Neural progenitor cell (in vitro differentiated cells): ENCODE measurements around the gene MAP3K6. TPM values are rescaled to one million over a fixed set of nuclear protein-coding genes. Genes with fewer than 3 reads are reported as not detected.
"Not testable (repeated sequence)": the region's sequence is repeated elsewhere in the genome, so short reads cannot be mapped to it uniquely, and the experiment has no call there.

Source experiments
- DNase-seq: peaks from one replicate; pipeline ENCODE4 v3.0.0-alpha.2; 2016; ENCODE audit warnings: low spot score
- H2AFZ ChIP-seq: fragments of 200-600 bp; sonication (generic); replicated peaks from 2 replicates; pipeline ENCODE4 v1.6.1; 2016; ENCODE audit warnings: antibody characterized with exemption
- H3F3A ChIP-seq: fragments of 200-600 bp; sonication (generic); 2 replicates; pipeline ENCODE4 v1.6.1; 2016; ENCODE audit warnings: antibody characterized with exemption, low read depth
- H3K27ac ChIP-seq: fragments of 200-600 bp; sonication (generic); 2 replicates; pipeline ENCODE4 v1.5.1; 2016; ENCODE audit warnings: mild to moderate bottlenecking
- H3K27me3 ChIP-seq: fragments of 200-600 bp; sonication (generic); 2 replicates; pipeline ENCODE4 v1.6.1; 2016; ENCODE audit warnings: mild to moderate bottlenecking, moderate library complexity
- H3K36me3 ChIP-seq: fragments of 200-600 bp; sonication (generic); 2 replicates; pipeline ENCODE4 v1.5.1; 2016
- H3K4me1 ChIP-seq: fragments of 200-600 bp; sonication (generic); 2 replicates; pipeline ENCODE4 v1.6.1; 2016; ENCODE audit warnings: mixed run types
- H3K4me2 ChIP-seq: fragments of 200-600 bp; sonication (generic); 2 replicates; pipeline ENCODE4 v1.6.1; 2016
- H3K4me3 ChIP-seq: fragments of 200-600 bp; sonication (generic); 2 replicates; pipeline ENCODE4 v1.5.1; 2016
- H3K79me2 ChIP-seq: fragments of 200-600 bp; sonication (generic); 2 replicates; pipeline ENCODE4 v1.6.1; 2016; ENCODE audit warnings: low read depth
- H3K9ac ChIP-seq: fragments of 200-600 bp; sonication (generic); 2 replicates; pipeline ENCODE4 v1.6.1; 2016
- H3K9me3 ChIP-seq: fragments of 200-600 bp; sonication (generic); 2 replicates; pipeline ENCODE4 v1.5.1; 2016; ENCODE audit warnings: low read depth
- H4K20me1 ChIP-seq: fragments of 200-600 bp; sonication (generic); 2 replicates; pipeline ENCODE4 v1.6.1; 2016; ENCODE audit warnings: low read depth
- H3K27ac Mint-ChIP-seq: 3 replicates; pipeline ENCODE4 v1.8.0; 2021; ENCODE audit warnings: mixed read lengths
- H3K27me3 Mint-ChIP-seq: 2 replicates; pipeline ENCODE4 v1.8.0; 2022; ENCODE audit warnings: low read depth, mild to moderate bottlenecking, inconsistent platforms, moderate library complexity, mixed read lengths; ENCODE audit not compliant: insufficient read depth
- H3K36me3 Mint-ChIP-seq: 3 replicates; pipeline ENCODE4 v1.8.0; 2021; ENCODE audit warnings: mixed read lengths
- H3K4me1 Mint-ChIP-seq: 3 replicates; pipeline ENCODE4 v1.8.0; 2021; ENCODE audit warnings: mixed read lengths
- H3K4me3 Mint-ChIP-seq: 3 replicates; pipeline ENCODE4 v1.8.0; 2021; ENCODE audit warnings: mild to moderate bottlenecking, moderate library complexity, mixed read lengths
- H3K9me3 Mint-ChIP-seq: 3 replicates; pipeline ENCODE4 v1.8.0; 2020; ENCODE audit warnings: mixed read lengths
- CTCF ChIP-seq: fragments of 200-600 bp; sonication (generic); IDR thresholded peaks from 2 replicates; pipeline ENCODE4 v1.5.1; 2017; ENCODE audit warnings: antibody characterized with exemption, mild to moderate bottlenecking
- EZH2 ChIP-seq: fragments of 200-600 bp; sonication (generic); IDR thresholded peaks from 2 replicates; pipeline ENCODE4 v1.6.1; 2017; ENCODE audit warnings: antibody characterized with exemption, mild to moderate bottlenecking, moderate library complexity
- EZH2phosphoT487 ChIP-seq: fragments of 200-600 bp; sonication (generic); IDR thresholded peaks from 2 replicates; pipeline ENCODE4 v1.6.1; 2017; ENCODE audit warnings: antibody characterized with exemption
- total RNA-seq: library from RNA; depleted of rRNA; stranded (reverse); fragments of >200 nt; gene quantifications from 2 replicates; pipeline ENCODE4 v1.2.3, GENCODE V29; 2015; ENCODE audit warnings: low replicate concordance

Gene MAP3K6
- total RNA-seq, 1 donor from 2014 or later, result 1.9 TPM

GRCh38 chr1:27391511-27392095, 24.8 kb upstream of the MAP3K6 start:
- Mint-ChIP-seq H3K27ac (no peak overlapping the region), H3K36me3 (no peaks in the 10 kb centered on the region), H3K27me3 (peaks cover 9% of the 10 kb centered on the region), H3K9me3 (peaks cover 2% of the 10 kb centered on the region), H3K4me1 (peaks cover 27% of the 10 kb centered on the region), H3K4me3 (peak overlapping the region; percentile 79)
- Histone ChIP-seq H3K27ac (no peak overlapping the region), H3K36me3 (no peaks in the 10 kb centered on the region), H3K4me1 (peaks cover 11% of the 10 kb centered on the region), H2AFZ (peak overlapping the region; percentile 81), H3K4me3 (peak overlapping the region; percentile 67), H3K9me3 (no peaks in the 10 kb centered on the region), H3K9ac (no peak overlapping the region), H3K4me2 (peak overlapping the region; percentile 88), H3F3A (peaks cover 6% of the 10 kb centered on the region), H3K27me3 (no peaks in the 10 kb centered on the region), H4K20me1 (no peaks in the 10 kb centered on the region), H3K79me2 (no peaks in the 10 kb centered on the region)
- TF ChIP-seq EZH2 (no peak), EZH2phosphoT487 (no peak), CTCF (no peak)
- DNase-seq, result peak; percentile 56

- no peak overlapping the region for H3K4me3 Mint-ChIP-seq
Observed at GRCh38 chr1:27388337-27389005, 21.7 kb upstream of the MAP3K6 start.

GRCh38 chr1:27384797-27385196, 18.0 kb upstream of the MAP3K6 start:
- H3K4me2 ChIP-seq, H3K27ac ChIP-seq, H3K27ac Mint-ChIP-seq, H3K9ac ChIP-seq, H3K9me3 ChIP-seq, DNase-seq, H3K9me3 Mint-ChIP-seq, H3K4me3 Mint-ChIP-seq, H3K36me3 ChIP-seq, H3K27me3 Mint-ChIP-seq, H3F3A ChIP-seq, H3K4me1 ChIP-seq, H4K20me1 ChIP-seq, H3K79me2 ChIP-seq, H3K4me3 ChIP-seq, H2AFZ ChIP-seq, H3K36me3 Mint-ChIP-seq: not testable (repeated sequence)
- peaks cover 27% of the 10 kb centered on the region for H3K27me3 ChIP-seq
- peaks cover 13% of the 10 kb centered on the region for H3K4me1 Mint-ChIP-seq

More at GRCh38 chr1:27388337-27389005, 21.7 kb upstream of the MAP3K6 start:
- peak; percentile 77 for DNase-seq
- Histone ChIP-seq H3K9ac (no peak overlapping the region), H3K4me3 (no peak overlapping the region), H3F3A (peaks cover 6% of the 10 kb centered on the region), H3K27ac (no peak overlapping the region), H2AFZ (no peak overlapping the region), H3K27me3 (no peaks in the 10 kb centered on the region), H3K9me3 (no peaks in the 10 kb centered on the region), H4K20me1 (no peaks in the 10 kb centered on the region), H3K79me2 (no peaks in the 10 kb centered on the region), H3K4me1 (peaks cover 11% of the 10 kb centered on the region), H3K4me2 (no peak overlapping the region), H3K36me3 (no peaks in the 10 kb centered on the region)
- Mint-ChIP-seq H3K36me3 (no peaks in the 10 kb centered on the region), H3K4me1 (peaks cover 17% of the 10 kb centered on the region), H3K9me3 (peaks cover 2% of the 10 kb centered on the region), H3K27ac (no peak overlapping the region), H3K27me3 (peaks cover 2% of the 10 kb centered on the region)
- TF ChIP-seq CTCF (peak; percentile 92), EZH2phosphoT487 (no peak)

- H3K4me3 ChIP-seq, result no peak overlapping the region
- Mint-ChIP-seq H3K36me3 (no peaks in the 10 kb centered on the region), H3K27ac (no peak overlapping the region), H3K4me1 (peaks cover 12% of the 10 kb centered on the region), H3K4me3 (no peak overlapping the region), H3K9me3 (peaks cover 1% of the 10 kb centered on the region), H3K27me3 (peaks cover 7% of the 10 kb centered on the region)
- no peak overlapping the region for H3K4me2 ChIP-seq
- no peaks in the 10 kb centered on the region for H3F3A ChIP-seq
- no peaks in the 10 kb centered on the region for H3K9me3 ChIP-seq
- peaks cover 27% of the 10 kb centered on the region for H3K27me3 ChIP-seq
- H3K36me3 ChIP-seq, result no peaks in the 10 kb centered on the region
- H3K79me2 ChIP-seq, result no peaks in the 10 kb centered on the region
- no peaks in the 10 kb centered on the region for H3K4me1 ChIP-seq
- no peak overlapping the region for H3K27ac ChIP-seq
- TF ChIP-seq EZH2phosphoT487 (no peak), CTCF (no peak), EZH2 (no peak)
- no peaks in the 10 kb centered on the region for H4K20me1 ChIP-seq
- no peak overlapping the region for H3K9ac ChIP-seq
- H2AFZ ChIP-seq, result no peak overlapping the region
- DNase-seq, result no peak
Observed at GRCh38 chr1:27383661-27384060, 16.9 kb upstream of the MAP3K6 start.
